Panc1 (cell line): ENCODE results near the gene PCK2.

Experiments
- CTCF ChIP-seq: fragments of 450-650 bp; IDR thresholded peaks from 2 replicates; pipeline ENCODE4 v1.5.1; 2017; ENCODE audit warnings: mild to moderate bottlenecking
- REST ChIP-seq, 2 experiments: IDR thresholded peaks; 2 replicates each; pipeline ENCODE4 v1.6.1; 2011 to 2012; ENCODE audit warnings: low read depth in 2 of 2, control low read depth in 1 of 2, low read length in 1 of 2, mild to moderate bottlenecking in 1 of 2, moderate library complexity in 1 of 2; ENCODE audit not compliant: insufficient read depth in 1 of 2

- TF ChIP-seq CTCF = no peak
- no peak for TF ChIP-seq REST (IDR thresholded peaks at IDR 0.05; ENCODE audit: insufficient read depth in 1 of 2, low read depth in 2 of 2, low read length in 1 of 2)
Observed at GRCh38 chr14:24113801-24114531, 19.9 kb downstream of the PCK2 start.
